GM23338 (cell line): ENCODE measurements around the gene ADCYAP1R1. TPM values are rescaled to one million over a fixed set of nuclear protein-coding genes. Genes with fewer than 3 reads are reported as not detected.

ENCODE experiments used
- ATAC-seq: fragments of 200-7000 bp; cut with Tn5 transposase; 3 replicates; pipeline ENCODE4 v1.9.1; 2020
- DNase-seq: peaks from one replicate; pipeline ENCODE4 v3.0.0-alpha.2; 2015; ENCODE audit warnings: low spot score
- H2AFZ ChIP-seq: fragments of 200-600 bp; sonication (generic); 2 replicates; pipeline ENCODE4 v1.8.0; 2016; ENCODE audit warnings: antibody characterized with exemption, mild to moderate bottlenecking, moderate library complexity
- H3F3A ChIP-seq: fragments of 200-600 bp; sonication (generic); replicated peaks from 2 replicates; pipeline ENCODE4 v1.8.0; 2017; ENCODE audit warnings: antibody characterized with exemption, mixed run types, low read depth
- H3K27ac ChIP-seq: fragments of 200-600 bp; sonication (generic); 2 replicates; pipeline ENCODE4 v1.6.1; 2016; ENCODE audit warnings: low read depth
- H3K27me3 ChIP-seq: fragments of 200-600 bp; sonication (generic); 2 replicates; pipeline ENCODE4 v1.8.0; 2016; ENCODE audit warnings: mild to moderate bottlenecking, mixed run types, moderate library complexity; ENCODE audit not compliant: insufficient read depth
- H3K36me3 ChIP-seq: fragments of 200-600 bp; sonication (generic); 2 replicates; pipeline ENCODE4 v1.8.0; 2016; ENCODE audit warnings: mild to moderate bottlenecking; ENCODE audit not compliant: insufficient read depth
- H3K4me1 ChIP-seq: fragments of 200-600 bp; sonication (generic); 2 replicates; pipeline ENCODE4 v1.8.0; 2016; ENCODE audit warnings: mild to moderate bottlenecking, moderate library complexity; ENCODE audit not compliant: insufficient read depth
- H3K4me2 ChIP-seq: fragments of 200-600 bp; sonication (generic); 2 replicates; pipeline ENCODE4 v1.7.1; 2017; ENCODE audit warnings: mixed run types
- H3K4me3 ChIP-seq: fragments of 200-600 bp; sonication (generic); 2 replicates; pipeline ENCODE4 v1.6.1; 2016; ENCODE audit warnings: mixed run types
- H3K79me2 ChIP-seq: fragments of 200-600 bp; sonication (generic); replicated peaks from 2 replicates; pipeline ENCODE4 v1.8.0; 2017; ENCODE audit warnings: mild to moderate bottlenecking; ENCODE audit not compliant: insufficient read depth
- H3K9me2 ChIP-seq: fragments of 200-600 bp; sonication (generic); 2 replicates; pipeline ENCODE4 v1.8.0; 2017; ENCODE audit not compliant: insufficient read depth
- H4K20me1 ChIP-seq: fragments of 200-600 bp; sonication (generic); replicated peaks from 2 replicates; pipeline ENCODE4 v1.8.0; 2017; ENCODE audit warnings: mild to moderate bottlenecking; ENCODE audit not compliant: insufficient read depth
- H3K27ac Mint-ChIP-seq: 2 replicates; pipeline ENCODE4 v1.8.0; 2020; ENCODE audit warnings: inconsistent platforms, mild to moderate bottlenecking, moderate library complexity, mixed read lengths
- H3K27me3 Mint-ChIP-seq: 3 replicates; pipeline ENCODE4 v1.8.0; 2022; ENCODE audit warnings: low read depth, mild to moderate bottlenecking, moderate library complexity, mixed read lengths, inconsistent platforms; ENCODE audit not compliant: insufficient read depth, poor library complexity
- H3K36me3 Mint-ChIP-seq: 3 replicates; pipeline ENCODE4 v1.8.0; 2021; ENCODE audit warnings: low read depth, mild to moderate bottlenecking, inconsistent platforms, moderate library complexity, mixed read lengths
- H3K4me1 Mint-ChIP-seq: 3 replicates; pipeline ENCODE4 v1.8.0; 2020; ENCODE audit warnings: mild to moderate bottlenecking, inconsistent platforms, mixed read lengths
- H3K4me3 Mint-ChIP-seq: 3 replicates; pipeline ENCODE4 v1.8.0; 2021; ENCODE audit warnings: moderate library complexity, mild to moderate bottlenecking, inconsistent platforms, mixed read lengths
- H3K9me3 Mint-ChIP-seq: 3 replicates; pipeline ENCODE4 v1.8.0; 2020; ENCODE audit warnings: moderate library complexity, mild to moderate bottlenecking, inconsistent platforms, mixed read lengths
- CTCF ChIP-seq, 2 experiments: fragments of 200-600 bp in 1 of 2; sonication (generic) in 1 of 2; conservative IDR thresholded peaks; 2 replicates each; pipeline versions ENCODE4 v1.5.1 to v1.6.1; 2016 to 2017; ENCODE audit warnings: antibody characterized with exemption in 2 of 2, low read depth in 2 of 2, mild to moderate bottlenecking in 2 of 2, moderate library complexity in 1 of 2
- ETS1 ChIP-seq: IDR thresholded peaks from 2 replicates; pipeline ENCODE4 v1.6.1; 2016; ENCODE audit warnings: antibody characterized with exemption
- EZH2 ChIP-seq: fragments of 200-600 bp; sonication (generic); IDR thresholded peaks from one replicate; pipeline ENCODE4 v1.8.0; 2017; ENCODE audit warnings: antibody characterized with exemption, mild to moderate bottlenecking, low read depth; ENCODE audit not compliant: unreplicated experiment
- EZH2phosphoT487 ChIP-seq: fragments of 200-600 bp; sonication (generic); IDR thresholded peaks from one replicate; pipeline ENCODE4 v1.8.1; 2018; ENCODE audit warnings: antibody characterized with exemption; ENCODE audit not compliant: unreplicated experiment
- NANOG ChIP-seq: IDR thresholded peaks from 2 replicates; pipeline ENCODE4 v1.6.1; 2016; ENCODE audit warnings: antibody characterized with exemption, borderline replicate concordance
- POLR2AphosphoS5 ChIP-seq: IDR thresholded peaks from 2 replicates; pipeline ENCODE4 v1.6.1; 2016; ENCODE audit warnings: antibody characterized with exemption, low read depth
- REST ChIP-seq: IDR thresholded peaks from one replicate; pipeline ENCODE4 v1.6.1; 2018; ENCODE audit warnings: antibody characterized with exemption; ENCODE audit not compliant: unreplicated experiment
- STAT1 ChIP-seq: IDR thresholded peaks from one replicate; pipeline ENCODE4 v1.6.1; 2016; ENCODE audit warnings: antibody characterized with exemption; ENCODE audit not compliant: unreplicated experiment
- ZNF331 ChIP-seq: fragments of 250-450 bp; sonication (Bioruptor Pico); IDR thresholded peaks from 2 replicates; pipeline ENCODE4 v1.5.0; 2020; ENCODE audit warnings: low read depth, mild to moderate bottlenecking, moderate library complexity
- ZNF462 ChIP-seq: fragments of 250-450 bp; sonication (Bioruptor Pico); IDR thresholded peaks from 2 replicates; pipeline ENCODE4 v1.5.0; 2020; ENCODE audit warnings: mild to moderate bottlenecking, moderate library complexity
- polyA plus RNA-seq: library from polyadenylated mRNA; unstranded; fragments of >200 nt; fragmentation: Nextera tagmentation; extraction: Ambion mirVana; gene quantifications from 2 replicates; pipeline ENCODE4 v1.2.1, GENCODE V29; 2016
- total RNA-seq: library from RNA; depleted of rRNA; stranded (reverse); fragments of >200 nt; shearing (Covaris generic); gene quantifications from 2 replicates; pipeline ENCODE4 v1.2.3, GENCODE V29; 2014

The ADCYAP1R1 gene
- total and polyA plus RNA-seq, 2 experiments from 2014 or later, result 1.8 to 10.6 TPM

GRCh38 chr7:31082447-31082846, 30.3 kb downstream of the ADCYAP1R1 start:
- no peaks in the 10 kb centered on the region for H3F3A ChIP-seq
- H2AFZ ChIP-seq, result no peak overlapping the region
- peaks cover 10% of the 10 kb centered on the region for H3K27me3 Mint-ChIP-seq
- peaks cover 8% of the 10 kb centered on the region; the same call in 2 of the 3 replicates for H3K36me3 Mint-ChIP-seq
- no peak overlapping the region for H3K27ac Mint-ChIP-seq
- H3K79me2 ChIP-seq, result no peaks in the 10 kb centered on the region
- DNase-seq (no peak), ATAC-seq (no peak)
- no peaks in the 10 kb centered on the region for H3K9me2 ChIP-seq
- no peaks in the 10 kb centered on the region for H3K9me3 Mint-ChIP-seq
- no peaks in the 10 kb centered on the region for H3K36me3 ChIP-seq
- H3K4me3 Mint-ChIP-seq, result no peak overlapping the region
- H3K4me3 ChIP-seq, result no peak overlapping the region
- no peaks in the 10 kb centered on the region for H3K4me1 ChIP-seq
- H3K4me2 ChIP-seq, result no peak overlapping the region
- TF ChIP-seq NANOG, result no peak
- TF ChIP-seq ZNF331 (CRISPR knock-in tag), result no peak
- TF ChIP-seq POLR2AphosphoS5, result no peak
- no peak for TF ChIP-seq ETS1
- no peak for TF ChIP-seq EZH2phosphoT487
- TF ChIP-seq ZNF462, result no peak
- no peak for TF ChIP-seq CTCF (conservative IDR thresholded peaks at IDR 0.05; ENCODE audit: low read depth in 2 of 2)
- no peak for TF ChIP-seq EZH2
- TF ChIP-seq REST, result no peak
- TF ChIP-seq STAT1, result no peak
- H3K4me1 Mint-ChIP-seq, result peaks cover 9% of the 10 kb centered on the region
- no peaks in the 10 kb centered on the region for H4K20me1 ChIP-seq
- H3K27me3 ChIP-seq, result no peaks in the 10 kb centered on the region
- no peak overlapping the region for H3K27ac ChIP-seq
